HL-60 (cell line): ENCODE data around the gene WNT3.

Source experiments
- DNase-seq, 2 experiments: peaks; one replicate each; pipeline ENCODE4 v3.0.0-alpha.2; 2010 to 2020; ENCODE audit warnings: low read depth in 1 of 2, low spot score in 1 of 2
- H3K27ac ChIP-seq: fragments of 250-450 bp; sonication (Bioruptor Pico); replicated peaks from 2 replicates; pipeline ENCODE4 v1.5.1; 2020; ENCODE audit warnings: mild to moderate bottlenecking, moderate library complexity
- H3K27me3 ChIP-seq: fragments of 250-450 bp; sonication (Bioruptor Pico); 2 replicates; pipeline ENCODE4 v1.5.1; 2021; ENCODE audit warnings: mild to moderate bottlenecking, moderate library complexity; ENCODE audit not compliant: insufficient read depth, poor library complexity, severe bottlenecking
- H3K4me3 ChIP-seq: replicated peaks from 2 replicates; pipeline ENCODE4 v1.5.1; 2011; ENCODE audit warnings: mild to moderate bottlenecking, control low read depth, low read length; ENCODE audit not compliant: insufficient read depth
- GABPA ChIP-seq: IDR thresholded peaks from 2 replicates; pipeline ENCODE4 v1.6.1; 2012; ENCODE audit warnings: low read depth
- POLR2AphosphoS5 ChIP-seq: IDR thresholded peaks from 2 replicates; pipeline ENCODE4 v1.6.1; 2012; ENCODE audit warnings: low read depth
- SPI1 ChIP-seq: IDR thresholded peaks from 2 replicates; pipeline ENCODE4 v1.6.1; 2012; ENCODE audit warnings: low read depth, mild to moderate bottlenecking, borderline replicate concordance
- TF ChIP-seq, protein P1 (sequence below): IDR thresholded peaks from 2 replicates; pipeline ENCODE4 v1.6.1; 2012; ENCODE audit warnings: low read depth; ENCODE audit not compliant: insufficient replicate concordance
- TF ChIP-seq, protein P2 (sequence below): IDR thresholded peaks from one replicate; pipeline ENCODE4 v1.5.1; 2011; ENCODE audit warnings: low read length, control low read depth, inconsistent platforms; ENCODE audit not compliant: insufficient read depth

The WNT3 gene

DNA sequence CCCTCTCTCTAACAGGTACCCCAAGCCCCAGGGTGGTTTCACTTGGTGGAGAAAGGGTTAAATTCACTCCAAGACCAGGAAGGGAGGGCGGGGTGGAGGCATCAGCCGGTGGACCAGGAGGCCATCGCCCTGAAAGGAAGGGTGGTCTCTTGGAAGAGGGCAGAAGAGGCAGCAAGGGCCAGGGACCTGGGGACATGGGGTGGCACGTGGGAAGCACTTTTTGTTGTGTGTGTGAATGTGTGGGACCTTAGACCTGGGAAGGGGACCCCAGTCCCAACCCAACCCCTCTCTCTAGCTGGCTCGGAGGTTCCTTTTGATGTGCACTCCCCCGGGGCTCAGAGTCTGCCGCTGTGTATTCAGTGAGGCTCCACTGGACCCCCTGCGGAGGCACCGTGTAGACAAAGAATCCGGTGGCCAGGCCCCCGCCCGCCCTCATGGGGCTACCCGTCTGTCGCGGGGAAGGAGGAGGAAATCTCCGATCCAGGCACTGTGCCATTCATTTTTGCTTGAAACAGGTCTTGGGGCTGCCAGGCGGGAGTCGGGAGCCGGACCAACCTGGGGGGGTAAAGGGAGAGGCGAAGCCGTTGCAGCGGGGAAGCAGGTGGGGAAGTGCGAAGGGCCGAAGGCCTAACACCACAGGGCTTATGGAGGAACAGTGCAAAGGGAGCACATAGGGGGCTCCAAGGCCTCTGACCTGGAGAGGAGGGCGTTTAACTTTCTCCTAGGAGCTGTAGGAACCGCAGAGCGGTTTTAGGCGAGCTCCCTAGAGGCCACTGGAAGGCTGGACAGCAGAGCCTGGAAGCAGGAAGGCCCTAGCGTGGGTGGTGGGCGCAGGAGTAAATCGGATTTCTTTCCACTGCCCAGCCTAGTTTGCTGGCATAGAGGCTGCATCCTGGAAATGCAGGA is 3.2 kb upstream of the WNT3 start:
- Histone ChIP-seq H3K27me3 (peaks cover 54% of the 10 kb centered on the region), H3K27ac (no peak overlapping the region), H3K4me3 (no peak overlapping the region)
- DNase-seq: no peak
- TF ChIP-seq SPI1 (no peak), POLR2AphosphoS5 (no peak), GABPA (no peak)
- TF ChIP-seq, protein P1, sequence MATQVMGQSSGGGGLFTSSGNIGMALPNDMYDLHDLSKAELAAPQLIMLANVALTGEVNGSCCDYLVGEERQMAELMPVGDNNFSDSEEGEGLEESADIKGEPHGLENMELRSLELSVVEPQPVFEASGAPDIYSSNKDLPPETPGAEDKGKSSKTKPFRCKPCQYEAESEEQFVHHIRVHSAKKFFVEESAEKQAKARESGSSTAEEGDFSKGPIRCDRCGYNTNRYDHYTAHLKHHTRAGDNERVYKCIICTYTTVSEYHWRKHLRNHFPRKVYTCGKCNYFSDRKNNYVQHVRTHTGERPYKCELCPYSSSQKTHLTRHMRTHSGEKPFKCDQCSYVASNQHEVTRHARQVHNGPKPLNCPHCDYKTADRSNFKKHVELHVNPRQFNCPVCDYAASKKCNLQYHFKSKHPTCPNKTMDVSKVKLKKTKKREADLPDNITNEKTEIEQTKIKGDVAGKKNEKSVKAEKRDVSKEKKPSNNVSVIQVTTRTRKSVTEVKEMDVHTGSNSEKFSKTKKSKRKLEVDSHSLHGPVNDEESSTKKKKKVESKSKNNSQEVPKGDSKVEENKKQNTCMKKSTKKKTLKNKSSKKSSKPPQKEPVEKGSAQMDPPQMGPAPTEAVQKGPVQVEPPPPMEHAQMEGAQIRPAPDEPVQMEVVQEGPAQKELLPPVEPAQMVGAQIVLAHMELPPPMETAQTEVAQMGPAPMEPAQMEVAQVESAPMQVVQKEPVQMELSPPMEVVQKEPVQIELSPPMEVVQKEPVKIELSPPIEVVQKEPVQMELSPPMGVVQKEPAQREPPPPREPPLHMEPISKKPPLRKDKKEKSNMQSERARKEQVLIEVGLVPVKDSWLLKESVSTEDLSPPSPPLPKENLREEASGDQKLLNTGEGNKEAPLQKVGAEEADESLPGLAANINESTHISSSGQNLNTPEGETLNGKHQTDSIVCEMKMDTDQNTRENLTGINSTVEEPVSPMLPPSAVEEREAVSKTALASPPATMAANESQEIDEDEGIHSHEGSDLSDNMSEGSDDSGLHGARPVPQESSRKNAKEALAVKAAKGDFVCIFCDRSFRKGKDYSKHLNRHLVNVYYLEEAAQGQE: no peak
- TF ChIP-seq, protein P2, sequence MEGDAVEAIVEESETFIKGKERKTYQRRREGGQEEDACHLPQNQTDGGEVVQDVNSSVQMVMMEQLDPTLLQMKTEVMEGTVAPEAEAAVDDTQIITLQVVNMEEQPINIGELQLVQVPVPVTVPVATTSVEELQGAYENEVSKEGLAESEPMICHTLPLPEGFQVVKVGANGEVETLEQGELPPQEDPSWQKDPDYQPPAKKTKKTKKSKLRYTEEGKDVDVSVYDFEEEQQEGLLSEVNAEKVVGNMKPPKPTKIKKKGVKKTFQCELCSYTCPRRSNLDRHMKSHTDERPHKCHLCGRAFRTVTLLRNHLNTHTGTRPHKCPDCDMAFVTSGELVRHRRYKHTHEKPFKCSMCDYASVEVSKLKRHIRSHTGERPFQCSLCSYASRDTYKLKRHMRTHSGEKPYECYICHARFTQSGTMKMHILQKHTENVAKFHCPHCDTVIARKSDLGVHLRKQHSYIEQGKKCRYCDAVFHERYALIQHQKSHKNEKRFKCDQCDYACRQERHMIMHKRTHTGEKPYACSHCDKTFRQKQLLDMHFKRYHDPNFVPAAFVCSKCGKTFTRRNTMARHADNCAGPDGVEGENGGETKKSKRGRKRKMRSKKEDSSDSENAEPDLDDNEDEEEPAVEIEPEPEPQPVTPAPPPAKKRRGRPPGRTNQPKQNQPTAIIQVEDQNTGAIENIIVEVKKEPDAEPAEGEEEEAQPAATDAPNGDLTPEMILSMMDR: no peak

DNA sequence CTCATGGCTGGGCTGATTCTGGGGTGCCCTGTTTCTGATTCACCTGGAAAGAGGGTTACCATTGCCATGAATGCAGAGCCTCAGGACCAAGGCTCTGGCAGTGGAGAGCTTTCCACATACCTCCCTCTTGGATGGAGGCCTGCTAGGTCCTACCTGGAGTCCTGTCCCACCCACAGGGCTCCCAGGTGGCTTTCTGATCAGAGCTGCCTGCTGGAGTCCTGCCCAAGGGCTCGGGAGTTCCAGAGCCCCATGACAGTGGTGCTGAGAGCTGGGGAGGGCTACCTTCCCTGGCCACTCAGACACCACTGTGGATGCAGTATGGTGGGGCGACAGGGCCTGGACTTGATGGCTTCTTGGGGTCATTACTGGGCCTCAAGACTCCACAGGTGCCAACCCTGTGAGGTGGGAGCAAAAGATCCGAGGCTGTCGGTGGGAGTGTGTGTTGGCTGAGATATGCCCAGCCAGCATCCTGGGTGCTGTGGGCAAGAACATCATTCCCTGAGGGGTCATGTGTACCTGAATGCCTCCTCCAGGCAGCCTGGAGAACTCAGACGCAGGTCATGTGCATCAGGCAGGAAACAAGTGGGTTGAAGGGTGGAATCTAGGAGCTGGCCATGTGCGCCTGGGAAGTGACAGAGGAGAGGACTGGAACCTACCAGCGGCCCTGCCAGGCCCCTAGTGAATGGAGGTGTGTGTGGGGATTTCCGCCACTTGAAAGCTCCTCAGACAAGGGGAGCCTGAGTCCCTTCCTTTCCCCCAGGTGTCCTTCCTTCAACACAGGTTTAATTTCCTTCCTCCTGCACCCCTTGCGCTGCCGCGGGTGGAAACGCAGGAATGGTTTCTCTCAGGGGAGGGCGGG is 2.3 kb upstream of the WNT3 start:
- H3K27ac ChIP-seq: no peak overlapping the region
- peaks cover 59% of the 10 kb centered on the region for H3K27me3 ChIP-seq
- no peak for DNase-seq
- no peak for TF ChIP-seq POLR2AphosphoS5
- TF ChIP-seq, protein P1: no peak
- TF ChIP-seq GABPA: no peak
- TF ChIP-seq, protein P2: no peak
- TF ChIP-seq SPI1: no peak
- H3K4me3 ChIP-seq: no peak overlapping the region

DNA sequence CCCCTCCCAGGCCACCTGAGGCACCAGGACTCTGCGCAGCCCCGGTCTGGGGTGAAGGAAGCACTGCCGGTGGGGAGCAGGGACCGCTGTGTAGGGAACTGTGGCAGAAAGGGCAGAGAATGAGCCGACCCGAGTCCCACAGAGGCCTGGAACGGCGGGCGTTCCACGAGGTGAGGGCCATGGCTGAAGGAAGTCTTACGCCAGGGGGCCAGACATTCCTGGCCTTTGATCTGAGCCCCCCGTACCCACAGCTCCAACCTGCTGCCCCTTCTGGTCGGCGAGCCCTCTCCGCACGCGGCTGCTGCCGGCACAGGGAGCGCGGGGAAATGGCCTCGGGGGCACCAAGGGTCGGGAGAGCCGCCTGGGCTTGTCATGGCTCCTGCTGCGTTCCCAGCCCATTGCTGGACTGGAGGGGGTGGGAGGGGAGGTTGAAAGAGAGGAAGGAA is 1.4 kb upstream of the WNT3 start:
- Histone ChIP-seq H3K27ac (no peak overlapping the region), H3K4me3 (no peak overlapping the region), H3K27me3 (peaks cover 59% of the 10 kb centered on the region)
- no peak for DNase-seq
- TF ChIP-seq, protein P1: no peak
